ENCODE results near the gene SPC25. TPM values are rescaled to one million over a fixed set of nuclear protein-coding genes. Genes with fewer than 3 reads are reported as not detected.

SPC25 gene
- total RNA-seq, 1 donor from 2014 or later, result 0.38 TPM

GRCh38 chr2:168831662-168832061, 58.6 kb downstream of the SPC25 start:
- H3K36me3 ChIP-seq, result peaks cover 22% of the 10 kb centered on the region
- no peaks in the 10 kb centered on the region for H3K27me3 ChIP-seq
- ATAC-seq, result no peak
- no peak for DNase-seq
- no peak overlapping the region for H3K4me3 ChIP-seq
- H3K4me1 ChIP-seq, result no peaks in the 10 kb centered on the region
- no peak overlapping the region for H3K27ac ChIP-seq
- intact Hi-C loops (cut with DNase I), result no loop called here
- no peak for TF ChIP-seq CTCF (IDR thresholded peaks at IDR 0.05)
- no peaks in the 10 kb centered on the region for H3K9me3 ChIP-seq

- Histone ChIP-seq H3K4me3 (no peak overlapping the region), H3K4me1 (no peaks in the 10 kb centered on the region), H3K9me3 (no peaks in the 10 kb centered on the region), H3K27me3 (no peaks in the 10 kb centered on the region), H3K27ac (no peak overlapping the region), H3K36me3 (peaks cover 17% of the 10 kb centered on the region)
- TF ChIP-seq CTCF (IDR thresholded peaks at IDR 0.05), result no peak
- ATAC-seq, result no peak
- no peak for DNase-seq
- intact Hi-C loops (cut with DNase I), result no loop called here
These were observed 59.3 kb downstream of the SPC25 start for GRCh38 chr2:168830958-168831357.

- Histone ChIP-seq H3K36me3 (peaks cover 5% of the 10 kb centered on the region), H3K4me3 (no peak overlapping the region), H3K9me3 (no peaks in the 10 kb centered on the region), H3K27me3 (no peaks in the 10 kb centered on the region), H3K27ac (no peak overlapping the region), H3K4me1 (no peaks in the 10 kb centered on the region)
- DNase-seq, result no peak
- no peak for TF ChIP-seq CTCF (IDR thresholded peaks at IDR 0.05)
- ATAC-seq, result no peak
- intact Hi-C loops (cut with DNase I), result no loop called here
These were observed 65.1 kb downstream of the SPC25 start for GRCh38 chr2:168825126-168825525.

GRCh38 chr2:168821992-168822391, 68.2 kb downstream of the SPC25 start:
- intact Hi-C loops (cut with DNase I), result no loop called here
- Histone ChIP-seq H3K27me3 (no peaks in the 10 kb centered on the region), H3K27ac (no peak overlapping the region), H3K4me3 (no peak overlapping the region), H3K36me3 (no peaks in the 10 kb centered on the region), H3K9me3 (no peaks in the 10 kb centered on the region), H3K4me1 (no peaks in the 10 kb centered on the region)
- TF ChIP-seq CTCF (IDR thresholded peaks at IDR 0.05), result no peak
- no peak for ATAC-seq
- no peak for DNase-seq

- Histone ChIP-seq H3K27ac (no peak overlapping the region), H3K27me3 (no peaks in the 10 kb centered on the region), H3K36me3 (no peaks in the 10 kb centered on the region), H3K4me3 (no peak overlapping the region), H3K9me3 (no peaks in the 10 kb centered on the region), H3K4me1 (no peaks in the 10 kb centered on the region)
- ATAC-seq, result no peak
- no peak for DNase-seq
- intact Hi-C loops (cut with DNase I), result no loop called here
- no peak for TF ChIP-seq CTCF (IDR thresholded peaks at IDR 0.05)
These were observed 68.7 kb downstream of the SPC25 start for GRCh38 chr2:168821577-168821976.

Other genes starting within 250 kb of the SPC25 start
- 70.0 TPM for gene NOSTRIN, start 87.8 kb downstream of the SPC25 start, total RNA-seq
- not detected for gene G6PC2, start 10.9 kb upstream of the SPC25 start, total RNA-seq
- 0.06 TPM for gene ABCB11, start 140.9 kb upstream of the SPC25 start, total RNA-seq
- 7.6 TPM for gene DHRS9, start 179.1 kb upstream of the SPC25 start, total RNA-seq

Data from upper lobe of right lung (tissue), 1 donor.